HG02870 (cell line): Measurements from ENCODE around the gene ANXA11.
"Not testable (repeated sequence)": the region's sequence is repeated elsewhere in the genome, so short reads cannot be mapped to it uniquely, and the experiment has no call there.

ENCODE experiments used
- ATAC-seq: cut with Tn5 transposase; IDR thresholded peaks from one replicate; pipeline ENCODE4 v1.9.1; 2021; ENCODE audit warnings: mild to moderate bottlenecking, moderate library complexity; ENCODE audit not compliant: unreplicated experiment

ANXA11 gene

DNA sequence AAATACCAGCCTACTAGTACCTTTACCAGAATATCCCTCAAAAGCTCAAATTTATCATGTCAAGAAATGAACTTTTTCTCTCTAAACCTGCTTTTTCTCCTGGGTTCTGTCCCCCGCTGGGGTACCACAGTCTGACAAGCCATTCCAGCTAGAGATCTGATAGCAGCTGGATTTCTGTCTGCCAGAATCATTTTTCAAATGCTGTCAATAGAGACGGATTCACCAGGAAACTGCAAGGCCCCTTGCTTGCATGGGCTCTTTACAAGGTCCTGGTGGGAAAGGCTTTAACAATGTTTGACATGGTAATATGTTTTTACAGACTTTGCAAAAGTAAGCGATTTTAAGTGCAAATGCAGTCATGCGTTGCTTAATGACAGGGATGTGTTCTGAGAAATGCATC is 4.9 kb upstream of the ANXA11 start:
- no peak for ATAC-seq

GRCh38 chr10:80207768-80208370 is 2.5 kb upstream of the ANXA11 start:
- ATAC-seq, result no peak

DNA sequence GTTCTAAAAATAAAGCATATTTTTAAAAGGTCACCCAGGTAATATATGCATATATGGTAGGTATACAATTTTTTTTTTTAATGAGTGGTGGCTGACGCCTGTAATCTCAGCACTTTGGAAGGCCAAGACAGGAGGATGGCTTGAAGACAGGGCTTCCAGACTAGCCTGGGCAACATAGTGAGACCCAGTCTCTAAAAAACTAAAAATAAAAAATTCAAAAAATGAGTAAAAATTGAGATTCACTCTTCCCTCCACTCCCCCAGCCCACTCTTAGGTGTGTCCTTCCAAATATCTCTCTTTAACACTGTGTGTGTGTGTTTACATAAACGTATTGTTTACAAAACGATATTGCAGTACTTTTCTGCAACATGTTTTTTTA is 929 bp upstream of the ANXA11 start:
- ATAC-seq, result no peak

- ATAC-seq, result peak; percentile 27
Observed at GRCh38 chr10:80204677-80205476, 460 bp downstream of the ANXA11 start.

GRCh38 chr10:80203835-80204676 is 1.3 kb downstream of the ANXA11 start:
- no peak for ATAC-seq

DNA sequence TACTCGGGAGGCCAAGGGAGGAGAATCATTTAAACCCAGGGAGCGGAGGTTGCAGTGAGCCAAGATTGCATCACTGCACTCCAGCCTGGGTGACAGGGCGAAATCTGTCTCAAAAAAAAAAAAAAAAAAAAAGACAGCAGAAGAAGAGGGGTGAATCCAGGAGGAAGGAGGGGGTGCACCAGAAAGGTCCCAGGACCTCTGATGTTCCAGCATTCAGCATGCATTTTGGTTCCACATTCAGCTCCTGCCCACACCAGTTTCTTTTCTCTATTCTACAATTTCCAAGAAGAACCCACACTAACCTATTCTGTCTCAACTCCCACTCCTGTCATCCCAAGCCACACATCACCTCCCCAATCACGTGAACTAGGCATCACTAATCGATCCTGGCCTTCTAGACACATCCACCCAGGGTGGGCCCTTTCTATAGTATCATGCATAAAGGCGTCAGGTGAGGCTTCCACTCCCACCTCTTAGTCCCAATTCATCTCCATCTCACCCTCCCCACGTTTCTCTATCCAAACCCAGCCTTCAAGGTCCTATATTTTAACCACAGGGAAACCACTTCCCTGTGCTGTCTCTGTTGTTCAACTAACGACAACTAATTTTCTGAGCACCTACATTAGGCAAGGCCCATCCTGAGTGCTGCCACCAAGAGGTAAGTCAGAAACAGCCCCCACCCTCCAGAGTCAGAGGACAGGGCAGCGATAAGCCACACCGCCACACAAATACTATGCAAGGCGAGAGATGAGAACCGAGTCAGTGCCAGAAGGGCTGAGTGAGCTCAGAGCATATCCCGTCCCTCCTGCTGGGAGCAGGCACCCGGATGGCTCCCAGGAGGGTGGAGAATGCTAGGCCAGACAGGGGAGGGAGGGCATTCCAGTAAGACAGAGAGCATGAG is 2.2 kb downstream of the ANXA11 start:
- ATAC-seq, result peak; percentile 53

- not testable (repeated sequence) for ATAC-seq
Observed at GRCh38 chr10:80202530-80202929, 2.8 kb downstream of the ANXA11 start.

DNA sequence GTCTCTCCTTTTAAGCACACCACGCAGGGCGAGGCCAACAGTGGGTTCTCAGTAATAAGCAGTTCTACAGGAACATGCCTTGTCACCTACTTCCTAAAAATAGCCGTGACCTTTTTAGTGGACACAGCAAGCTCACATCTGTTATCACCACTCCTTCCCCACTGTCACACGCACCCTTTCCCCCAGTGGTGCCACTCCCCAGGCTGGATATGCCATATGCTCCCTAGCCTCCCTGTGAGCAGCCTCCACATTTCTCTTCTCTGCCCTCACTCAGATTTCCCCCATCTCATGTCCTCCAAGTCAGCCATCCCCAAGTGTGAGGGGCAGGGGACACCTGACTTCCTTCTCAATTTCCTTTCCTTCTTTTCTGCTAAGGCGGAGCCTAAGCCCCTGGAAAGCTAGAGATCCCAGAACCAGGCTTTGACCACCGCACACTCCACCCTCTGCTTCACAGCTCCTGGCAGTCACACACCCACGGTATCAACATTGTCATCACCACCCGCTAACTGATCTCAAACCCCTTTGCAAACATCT is 3.7 kb downstream of the ANXA11 start:
- no peak for ATAC-seq

- ATAC-seq, result no peak
Observed at GRCh38 chr10:80200687-80201086, 4.7 kb downstream of the ANXA11 start.

DNA sequence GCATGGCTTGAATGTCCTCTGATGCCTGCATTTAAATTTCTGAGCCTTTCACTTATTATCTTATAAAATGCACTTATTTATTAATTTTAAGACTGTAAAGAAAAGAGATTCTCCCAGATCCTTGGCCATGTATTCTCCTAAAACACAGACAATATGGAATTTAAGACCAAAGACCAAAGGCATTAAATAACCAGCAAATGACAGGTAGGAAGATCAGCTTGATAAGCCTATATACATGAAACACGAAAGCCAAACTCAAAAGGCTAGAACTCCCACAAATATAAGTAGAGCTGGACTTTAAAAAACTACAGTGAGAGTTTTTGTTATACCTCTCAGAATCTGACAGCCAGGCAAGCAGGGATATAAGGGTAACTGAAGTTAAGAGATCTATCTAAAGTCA is 5.1 kb downstream of the ANXA11 start:
- no peak for ATAC-seq

DNA sequence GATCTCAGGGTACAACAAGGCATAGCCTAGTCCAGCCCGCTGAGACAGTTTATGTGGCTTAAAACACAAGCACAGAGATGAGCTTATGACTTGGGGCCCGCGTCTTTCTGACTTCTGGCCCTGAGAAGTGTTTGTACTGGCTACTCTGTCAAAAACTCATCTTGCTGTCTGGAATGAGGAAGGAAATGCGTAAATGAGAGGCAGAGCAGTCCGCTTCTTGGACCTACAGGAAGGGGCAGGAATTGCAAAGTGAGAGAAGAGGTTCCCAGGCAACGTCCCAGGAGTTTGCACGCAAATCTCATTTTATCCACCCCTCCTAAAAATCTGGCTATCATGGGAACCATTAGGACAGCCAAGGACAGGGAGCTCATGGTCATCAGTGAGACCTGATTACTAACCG is 5.5 kb downstream of the ANXA11 start:
- no peak for ATAC-seq

DNA sequence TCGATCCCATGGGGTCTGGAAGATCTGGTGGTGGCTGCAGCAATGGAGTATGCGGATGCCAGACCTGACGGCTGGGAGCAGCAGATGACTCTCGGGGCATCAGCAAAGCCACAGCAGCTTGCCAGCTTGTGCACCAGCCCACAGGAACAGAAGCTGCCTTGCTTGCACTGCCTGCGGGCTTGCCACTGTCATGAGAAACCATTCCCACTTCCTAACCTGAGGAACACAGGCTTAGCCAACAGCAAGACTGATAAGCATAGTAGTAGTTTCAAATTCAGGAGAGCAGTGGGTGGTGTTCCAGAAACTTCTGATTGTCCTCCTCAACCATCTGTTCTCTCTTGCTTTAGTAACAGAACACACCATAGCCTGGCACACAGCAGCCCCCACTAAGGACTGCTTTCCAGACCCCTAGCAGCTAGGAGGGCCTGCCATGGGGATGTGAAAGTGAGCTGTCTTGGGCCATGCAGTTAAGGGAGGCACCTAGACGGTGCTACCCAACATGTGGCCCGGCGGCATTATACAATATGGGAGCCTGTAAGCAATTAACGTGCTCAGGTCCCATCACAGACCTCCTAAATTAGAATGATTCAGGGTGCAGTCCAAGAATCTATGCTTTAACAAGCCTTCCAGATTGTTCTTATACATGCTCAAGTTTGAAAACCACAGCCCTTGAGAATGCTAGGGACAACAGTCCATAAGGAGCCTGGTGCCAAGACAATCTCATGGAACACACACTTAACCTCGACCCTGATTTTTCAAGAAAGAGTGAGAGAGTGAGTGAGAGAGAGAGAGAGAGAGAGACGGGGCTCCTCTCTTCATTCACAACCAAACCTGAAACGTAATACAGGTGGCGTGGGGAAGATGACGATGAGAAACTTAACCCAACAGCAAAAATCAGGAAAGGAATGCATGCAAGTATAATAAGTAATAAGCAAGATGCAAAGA is 7.1 kb downstream of the ANXA11 start:
- no peak for ATAC-seq

- ATAC-seq, result no peak
Observed at GRCh38 chr10:80196950-80197315, 8.4 kb downstream of the ANXA11 start.

GRCh38 chr10:80196270-80196949 is 8.9 kb downstream of the ANXA11 start:
- peak; percentile 50 for ATAC-seq

DNA sequence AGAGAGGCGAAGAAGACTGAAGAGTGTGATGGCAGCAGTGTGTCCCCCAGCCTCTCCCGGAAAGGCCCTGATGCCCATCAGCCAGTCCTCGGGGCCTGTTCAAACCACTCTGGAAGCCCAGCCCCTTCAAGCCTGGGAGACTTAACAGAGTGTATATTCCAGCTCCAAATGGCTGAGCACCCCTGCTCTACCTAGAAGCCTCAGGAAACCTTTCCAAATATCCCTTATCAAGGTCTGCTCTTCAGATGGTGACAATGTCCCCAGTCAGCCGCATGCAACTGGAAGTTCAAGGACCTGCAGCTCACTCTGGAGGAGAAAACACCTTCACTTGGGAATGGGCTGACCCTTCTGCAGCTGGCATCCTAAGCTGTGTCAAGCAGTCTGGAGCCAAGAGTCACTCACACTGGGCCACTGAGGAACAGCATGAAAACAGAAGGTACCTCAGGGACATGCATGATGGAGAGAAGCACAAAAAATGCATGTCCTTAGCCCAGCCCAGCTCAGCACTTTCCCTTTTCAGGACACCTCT is 10.2 kb downstream of the ANXA11 start:
- no peak for ATAC-seq

GRCh38 chr10:80194373-80195045 is 10.8 kb downstream of the ANXA11 start:
- no peak for ATAC-seq

DNA sequence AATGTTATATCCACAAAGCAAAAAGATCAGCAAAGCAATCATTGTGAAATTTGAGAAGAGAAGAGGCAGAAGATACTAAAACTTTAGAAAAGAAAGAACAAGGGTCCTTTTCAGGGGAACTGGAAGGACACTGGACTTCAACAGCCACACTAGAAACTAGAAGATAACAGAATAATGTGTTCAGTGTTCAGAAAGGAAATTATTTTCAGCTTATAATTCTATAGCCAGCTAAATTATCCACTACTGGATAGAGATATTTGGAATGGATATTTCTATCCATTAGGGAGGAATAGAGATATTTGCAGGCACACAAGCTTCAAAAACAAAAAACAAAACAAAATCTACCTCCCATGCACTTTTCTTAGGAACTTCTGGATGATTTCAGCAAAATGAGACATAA is 12.8 kb downstream of the ANXA11 start:
- no peak for ATAC-seq
